ENCODE measurements around the gene OR10AD1. TPM values are rescaled to one million over a fixed set of nuclear protein-coding genes. Genes with fewer than 3 reads are reported as not detected.

The OR10AD1 gene
- total and polyA plus RNA-seq, 10 of the 15 experiments (the other 5 are each of a cell fraction or from before 2014, with no cell fraction given), result 0.04 to 0.12 TPM; not detected in 8

GRCh38 chr12:48201091-48201490 lies 2.0 kb downstream of the OR10AD1 start:
- ChIA-PET RAD21 (ENCODE audit: unreplicated experiment) (no interaction called here), POLR2A (interaction anchor here (1.0 kb wide), 1 partner anchor 10 kb away, joined by 5 read pairs; no protein-coding TSS in a partner anchor), CTCF (interaction anchor here (1.0 to 3.4 kb wide), 2 partner anchors 12 to 417 kb away, joined by 3 to 28 read pairs; no protein-coding TSS in a partner anchor), SMC1A (ENCODE audit: uncharacterized antibody, unreplicated experiment) (no interaction called here)
- no peak overlapping the region for H3K4me3 ChIP-seq
- intact Hi-C loops (cut with micrococcal nuclease; ENCODE audit: unreplicated experiment) (no loop called here), in situ Hi-C loops (cut with MboI) (no loop called here)
- no peak overlapping the region for H2AFZ ChIP-seq (ENCODE audit: control insufficient read depth, low read depth, low read length)
- no peaks in the 10 kb centered on the region for H4K20me1 ChIP-seq (ENCODE audit: control insufficient read depth, insufficient read depth)
- BruUV-seq (replicated peaks), result no TSS peak
- 97% methylated on average over 3 of the region's 3 CpGs for WGBS (ENCODE audit: insufficient coverage, insufficient replicate concordance, low lambda C conversion rate, missing lambda C conversion rate)
- peaks cover 13% of the 10 kb centered on the region for H3K79me2 ChIP-seq (ENCODE audit: control insufficient read depth, insufficient read depth, low read length)
- ATAC-seq (no peak), DNase-seq (ENCODE audit: low read depth, low spot score) (no peak), FAIRE-seq (no peak)
- 0 out of 2 replicates have a peak, but pooled peaks cover 3% of the 10 kb centered on the region for H3K4me1 ChIP-seq (ENCODE audit: control insufficient read depth, insufficient read depth, low read length)
- TF ChIP-seq ETV6 (conservative IDR thresholded peaks at IDR 0.05 in 1 of 2, IDR thresholded peaks at IDR 0.05 in 1 of 2; ENCODE audit: borderline replicate concordance in 1 of 2, low read depth in 1 of 2) (no peak), ZNF274 (IDR thresholded peaks at IDR 0.05; ENCODE audit: insufficient read depth, insufficient read length) (no peak), DPF2 (IDR thresholded peaks at IDR 0.05) (no peak), ATF7 (IDR thresholded peaks at IDR 0.05; ENCODE audit: low read depth) (no peak), STAT1 (conservative IDR thresholded peaks at IDR 0.05) (no peak), PML (IDR thresholded peaks at IDR 0.05; ENCODE audit: low read length) (no peak), PAX5 (IDR thresholded peaks at IDR 0.05; ENCODE audit: borderline replicate concordance, low read depth, low read length) (no peak), HCFC1 (IDR thresholded peaks at IDR 0.05; ENCODE audit: low read length) (no peak), EZH2 (IDR thresholded peaks at IDR 0.05; ENCODE audit: borderline replicate concordance, control insufficient read depth, low read depth, low read length) (no peak), ZZZ3 (IDR thresholded peaks at IDR 0.05; ENCODE audit: control insufficient read depth, insufficient read length, low read depth) (no peak)
- TF ChIP-seq, protein P1, sequence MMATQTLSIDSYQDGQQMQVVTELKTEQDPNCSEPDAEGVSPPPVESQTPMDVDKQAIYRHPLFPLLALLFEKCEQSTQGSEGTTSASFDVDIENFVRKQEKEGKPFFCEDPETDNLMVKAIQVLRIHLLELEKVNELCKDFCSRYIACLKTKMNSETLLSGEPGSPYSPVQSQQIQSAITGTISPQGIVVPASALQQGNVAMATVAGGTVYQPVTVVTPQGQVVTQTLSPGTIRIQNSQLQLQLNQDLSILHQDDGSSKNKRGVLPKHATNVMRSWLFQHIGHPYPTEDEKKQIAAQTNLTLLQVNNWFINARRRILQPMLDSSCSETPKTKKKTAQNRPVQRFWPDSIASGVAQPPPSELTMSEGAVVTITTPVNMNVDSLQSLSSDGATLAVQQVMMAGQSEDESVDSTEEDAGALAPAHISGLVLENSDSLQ (IDR thresholded peaks at IDR 0.05), result no peak
- H3K27ac ChIP-seq (ENCODE audit: control insufficient read depth, insufficient read depth), result no peak overlapping the region
- H3K36me3 ChIP-seq (ENCODE audit: control insufficient read depth in 2 of 2, insufficient read depth in 2 of 2, low read length in 1 of 2), result no peaks in the 10 kb centered on the region
- no peak overlapping the region for H3K9ac ChIP-seq (ENCODE audit: control insufficient read depth, insufficient read depth, low read length)
- no peak overlapping the region for H3K4me2 ChIP-seq (ENCODE audit: control insufficient read depth, insufficient read depth)
- H3K27me3 ChIP-seq (replicated peaks in 1 of 2; ENCODE audit: control insufficient read depth in 2 of 2, insufficient read depth in 2 of 2, low read length in 1 of 2), result no peaks in the 10 kb centered on the region
- H3K9me3 ChIP-seq (replicated peaks; ENCODE audit: control insufficient read depth, insufficient read depth, low read length), result peaks cover 8% of the 10 kb centered on the region
